Activated CD4-positive, alpha-beta T cell treated with anti-CD3 and anti-CD28 coated beads, Interleukin-10, Interleukin-2, amounts not matched to agents 100 ng/mL and 50 ng/mL, durations not matched to agents 16 hours and 8 hours (primary cell): Measurements from ENCODE around the gene LAMC2.
A peak's percentile ranks its signal among the peaks of the same experiment; 100 is the strongest.

Experiments
- DNase-seq: peaks from one replicate; pipeline ENCODE4 v3.0.0-alpha.2; 2020

LAMC2 gene

DNA sequence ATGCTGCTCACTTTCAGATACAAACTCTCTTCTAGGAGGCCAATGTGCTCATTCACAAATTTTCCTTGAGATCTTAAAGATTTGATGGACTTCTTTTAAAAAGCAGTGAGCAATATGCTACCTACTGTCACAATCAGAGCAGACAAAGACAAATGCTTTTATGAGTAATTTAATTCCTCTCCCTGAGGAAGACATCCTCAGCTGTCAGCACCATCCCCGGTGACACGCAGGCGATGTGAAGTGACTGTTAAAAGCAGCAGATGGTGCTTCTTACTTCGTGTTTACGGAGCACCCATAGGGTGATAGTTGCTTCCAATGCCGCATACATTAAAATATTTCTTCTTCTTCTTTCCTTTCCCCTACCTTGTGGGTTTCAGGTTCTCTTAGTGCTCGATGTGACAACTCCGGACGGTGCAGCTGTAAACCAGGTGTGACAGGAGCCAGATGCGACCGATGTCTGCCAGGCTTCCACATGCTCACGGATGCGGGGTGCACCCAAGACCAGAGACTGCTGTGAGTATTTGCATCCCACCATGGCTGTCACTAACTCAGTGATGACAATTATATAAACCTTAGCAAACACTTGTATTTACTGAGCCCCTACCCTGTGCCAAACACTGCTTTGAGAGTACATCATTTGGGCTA lies 29.1 kb downstream of the LAMC2 start:
- DNase-seq: no peak

- DNase-seq: no peak
Observed at GRCh38 chr1:183215936-183216335, 29.9 kb downstream of the LAMC2 start.

- DNase-seq: no peak
Observed at GRCh38 chr1:183218027-183218618, 32.1 kb downstream of the LAMC2 start.

DNA sequence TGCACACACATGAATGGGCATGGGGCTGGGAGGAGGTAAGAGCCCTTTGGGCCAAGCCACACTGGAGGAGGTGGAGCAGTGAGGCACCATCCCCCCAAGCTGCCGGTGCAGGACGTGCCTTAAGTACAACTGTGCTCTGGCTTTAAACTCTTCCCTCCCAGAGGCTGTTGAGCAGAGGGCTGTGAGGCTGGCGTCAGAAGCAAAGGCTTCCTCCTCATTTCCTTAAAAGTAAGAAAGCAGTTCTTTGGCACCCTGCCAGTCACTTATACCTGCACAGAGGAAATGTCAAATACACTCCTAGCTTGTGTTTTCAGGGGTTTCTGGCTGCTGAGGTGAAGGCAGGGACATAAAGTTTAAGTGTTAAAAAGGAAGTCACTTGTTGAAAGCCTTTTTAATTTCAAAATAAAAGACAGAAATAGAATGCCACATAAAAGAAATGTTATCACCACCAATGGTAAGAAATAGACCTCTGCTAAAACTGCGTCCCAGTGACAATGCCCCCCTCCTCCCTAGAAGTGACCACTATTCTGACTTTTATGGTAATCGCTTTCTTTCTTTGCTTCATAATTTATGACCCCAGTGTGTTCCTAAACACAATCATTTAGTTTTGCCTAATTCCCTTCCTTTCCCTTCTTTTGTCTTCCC lies 33.0 kb downstream of the LAMC2 start:
- peak; percentile 6 for DNase-seq

GRCh38 chr1:183219616-183220009 lies 33.5 kb downstream of the LAMC2 start:
- no peak for DNase-seq

GRCh38 chr1:183222909-183223308 lies 36.8 kb downstream of the LAMC2 start:
- no peak for DNase-seq

DNA sequence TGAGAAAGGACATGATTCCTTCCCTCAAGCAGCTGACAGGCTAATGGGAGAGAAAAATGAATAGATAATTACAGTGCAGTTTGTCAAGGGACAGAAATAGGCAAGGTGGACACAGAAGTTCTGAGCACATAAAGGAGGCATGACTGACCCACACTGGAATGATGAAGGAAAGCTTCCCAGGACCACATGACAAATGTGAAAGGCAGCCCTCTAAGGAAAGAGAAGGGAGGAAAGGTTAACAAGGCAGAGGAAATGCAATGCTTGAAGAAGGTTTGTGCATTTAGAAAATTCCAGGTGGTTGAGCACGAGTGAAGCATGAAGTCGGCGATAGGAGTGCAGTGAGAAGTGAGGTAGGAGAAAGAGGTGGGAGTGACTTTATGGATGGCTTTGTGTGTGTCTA lies 37.4 kb downstream of the LAMC2 start:
- no peak for DNase-seq

DNA sequence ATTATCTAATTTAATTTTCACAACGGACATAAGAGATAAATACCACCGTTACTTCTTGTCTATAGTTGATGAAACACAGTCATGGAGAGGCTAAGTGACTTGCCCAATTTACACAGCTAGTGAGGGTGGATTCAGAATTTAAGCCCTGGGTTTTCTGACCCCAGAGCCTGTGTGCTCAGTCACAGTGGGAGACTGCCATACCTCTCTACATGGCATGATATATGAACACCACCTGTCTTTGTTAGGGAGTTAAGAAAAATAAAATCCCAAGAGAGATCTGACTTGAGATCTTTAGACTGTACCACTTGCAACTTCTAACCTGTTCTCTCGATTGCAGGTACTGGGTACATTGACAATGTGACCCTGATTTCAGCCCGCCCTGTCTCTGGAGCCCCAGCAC lies 40.3 kb downstream of the LAMC2 start:
- DNase-seq: no peak

- DNase-seq: peak; percentile 55
Observed at GRCh38 chr1:183226963-183227362, 40.9 kb downstream of the LAMC2 start.

- DNase-seq: peak; percentile 54
Observed at GRCh38 chr1:183227422-183228346, 41.6 kb downstream of the LAMC2 start.

DNA sequence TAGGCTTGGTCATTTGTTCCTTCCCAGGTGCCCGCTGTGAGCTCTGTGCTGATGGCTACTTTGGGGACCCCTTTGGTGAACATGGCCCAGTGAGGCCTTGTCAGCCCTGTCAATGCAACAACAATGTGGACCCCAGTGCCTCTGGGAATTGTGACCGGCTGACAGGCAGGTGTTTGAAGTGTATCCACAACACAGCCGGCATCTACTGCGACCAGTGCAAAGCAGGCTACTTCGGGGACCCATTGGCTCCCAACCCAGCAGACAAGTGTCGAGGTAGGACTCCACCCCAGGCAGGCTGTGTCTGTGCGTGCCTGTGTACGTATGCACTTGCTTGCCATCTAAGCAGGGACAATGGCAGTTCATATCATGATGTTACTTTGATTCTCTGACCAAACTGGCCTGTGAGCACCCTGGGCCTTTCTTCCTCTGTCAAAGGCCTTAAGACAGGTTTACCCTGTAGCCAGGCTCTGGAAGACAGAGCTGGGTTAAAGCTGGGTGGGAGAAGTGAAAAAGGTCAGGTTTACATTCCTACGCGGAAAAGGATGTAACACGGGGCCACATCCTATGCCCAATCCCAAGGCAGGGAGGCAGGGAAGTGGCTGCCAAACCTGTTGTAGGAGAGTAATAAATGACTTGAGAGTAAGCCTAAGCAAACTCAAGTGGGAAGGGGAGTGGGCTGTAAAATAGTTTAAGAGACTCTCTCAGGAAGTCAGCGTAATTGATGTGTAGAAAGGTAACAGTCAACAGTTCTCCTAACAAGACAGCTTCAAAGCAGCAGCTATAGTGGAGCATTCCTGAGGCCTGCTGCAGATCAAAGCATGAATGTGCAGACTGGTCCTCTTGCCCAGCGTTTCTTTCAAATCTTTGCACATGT lies 42.5 kb downstream of the LAMC2 start:
- DNase-seq: no peak

- no peak for DNase-seq
Observed at GRCh38 chr1:183230413-183230812, 44.3 kb downstream of the LAMC2 start.

DNA sequence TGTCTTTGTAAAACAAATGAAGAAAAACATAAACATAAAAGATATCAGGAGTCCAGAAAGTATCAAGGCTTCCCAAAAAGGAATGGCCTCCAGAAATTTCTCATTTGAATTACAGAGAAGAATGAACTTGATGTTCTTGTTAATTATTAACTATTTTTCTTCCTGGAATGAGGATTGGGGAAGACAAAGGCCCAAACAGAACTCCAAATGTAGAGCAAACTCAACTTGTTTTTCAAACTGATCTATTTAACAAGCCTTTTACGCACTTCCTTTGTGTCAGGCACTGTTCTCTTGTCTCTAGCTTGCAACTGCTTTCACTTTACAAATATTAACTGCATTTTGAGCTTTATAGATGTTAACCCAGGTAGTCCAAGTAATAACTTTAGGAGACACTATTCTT lies 45.5 kb downstream of the LAMC2 start:
- DNase-seq: no peak

- no peak for DNase-seq
Observed at GRCh38 chr1:183233113-183233512, 47.0 kb downstream of the LAMC2 start.

DNA sequence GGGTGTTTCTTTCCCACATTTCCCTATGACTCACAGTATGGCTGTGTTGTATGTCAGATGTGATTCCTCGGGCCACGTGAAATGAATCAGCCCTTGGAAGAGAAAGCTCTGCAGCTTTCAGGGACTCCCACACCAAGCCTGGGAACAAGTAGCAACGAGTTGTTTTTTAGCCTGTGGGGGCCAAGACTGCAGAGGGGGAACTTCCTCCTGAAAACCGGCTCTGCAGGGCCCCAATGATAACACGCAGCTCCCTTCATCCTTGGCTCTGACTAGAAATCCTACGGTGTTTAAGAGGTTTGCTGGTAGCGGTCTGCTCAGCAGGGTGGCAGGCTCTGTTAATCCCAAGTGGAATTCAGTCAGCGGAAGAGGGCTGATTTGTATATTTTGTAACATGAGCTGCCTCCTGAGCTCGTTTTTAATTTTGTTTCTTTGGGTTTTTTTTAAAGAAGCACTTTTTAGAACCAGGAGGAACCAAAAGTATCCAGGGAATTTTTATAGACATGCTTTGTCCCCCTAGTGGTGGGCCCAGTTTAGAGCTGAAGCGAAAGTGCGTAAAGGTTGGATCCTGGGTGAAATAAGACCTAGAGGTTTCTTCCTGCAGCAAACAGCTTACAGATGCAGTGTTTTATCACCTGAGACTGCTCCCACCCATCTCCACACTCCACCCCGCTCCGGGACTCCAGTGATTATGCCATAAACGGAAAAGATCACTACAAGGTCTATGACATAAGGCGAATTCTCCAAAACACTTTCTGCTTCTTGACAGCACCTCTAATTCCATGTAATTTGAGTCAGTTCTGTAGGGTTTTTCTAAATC lies 48.8 kb downstream of the LAMC2 start:
- DNase-seq: no peak

- no peak for DNase-seq
Observed at GRCh38 chr1:183235503-183235902, 49.4 kb downstream of the LAMC2 start.

DNA sequence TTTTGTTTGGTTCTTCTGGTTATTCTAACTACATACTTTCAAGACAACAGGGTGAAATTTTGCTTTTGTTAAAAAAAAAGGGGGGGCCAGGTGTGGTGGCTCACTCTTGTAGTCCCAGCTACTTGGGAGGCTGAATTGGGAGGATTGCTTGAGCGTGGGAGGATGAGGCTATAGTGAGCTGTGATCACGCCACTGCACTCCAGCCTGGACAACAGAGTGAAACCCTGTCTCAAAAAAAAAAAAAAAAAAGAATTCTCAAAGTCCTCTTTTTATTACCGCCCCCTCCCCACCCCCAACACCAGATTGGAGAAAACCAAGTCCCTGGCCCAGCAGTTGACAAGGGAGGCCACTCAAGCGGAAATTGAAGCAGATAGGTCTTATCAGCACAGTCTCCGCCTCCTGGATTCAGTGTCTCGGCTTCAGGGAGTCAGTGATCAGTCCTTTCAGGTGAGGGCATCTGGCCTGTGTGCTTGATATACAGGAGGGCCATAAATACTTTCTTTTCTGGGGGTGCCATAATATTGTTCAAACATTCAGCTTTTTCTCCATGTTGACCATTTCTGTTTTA lies 50.2 kb downstream of the LAMC2 start:
- no peak for DNase-seq

GRCh38 chr1:183237046-183237445 lies 51.0 kb downstream of the LAMC2 start:
- no peak for DNase-seq

DNA sequence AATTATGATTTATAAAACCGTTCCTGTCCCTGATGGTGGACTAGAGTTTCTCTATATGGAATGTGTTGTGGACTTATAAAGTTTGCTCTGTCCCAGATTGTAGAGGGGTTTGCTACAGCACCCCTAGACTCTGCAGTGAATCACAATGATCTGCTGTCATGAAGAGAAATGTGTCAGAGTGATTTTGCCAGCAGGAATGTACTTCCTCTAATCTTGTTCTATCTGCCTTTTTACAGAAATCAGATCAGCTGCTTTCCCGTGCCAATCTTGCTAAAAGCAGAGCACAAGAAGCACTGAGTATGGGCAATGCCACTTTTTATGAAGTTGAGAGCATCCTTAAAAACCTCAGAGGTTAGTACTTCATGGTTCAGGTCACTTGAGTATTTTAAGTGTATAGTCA lies 52.0 kb downstream of the LAMC2 start:
- no peak for DNase-seq

DNA sequence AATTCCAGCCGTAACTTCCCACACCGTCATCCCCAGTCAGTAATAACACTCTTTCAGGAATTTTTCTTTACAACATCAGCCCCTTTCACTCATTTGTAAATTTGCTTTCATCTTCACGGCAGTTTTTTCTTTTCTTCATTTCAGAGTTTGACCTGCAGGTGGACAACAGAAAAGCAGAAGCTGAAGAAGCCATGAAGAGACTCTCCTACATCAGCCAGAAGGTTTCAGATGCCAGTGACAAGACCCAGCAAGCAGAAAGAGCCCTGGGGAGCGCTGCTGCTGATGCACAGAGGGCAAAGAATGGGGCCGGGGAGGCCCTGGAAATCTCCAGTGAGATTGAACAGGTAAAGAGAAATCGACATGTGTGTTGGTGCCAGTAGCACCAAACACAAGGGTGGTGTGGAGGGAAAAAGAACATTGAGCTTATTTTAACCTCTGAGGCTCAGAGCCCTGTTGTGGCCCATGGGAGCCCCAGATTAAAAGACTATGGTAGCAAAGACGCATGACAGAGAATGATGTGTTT lies 53.2 kb downstream of the LAMC2 start:
- no peak for DNase-seq
